ENCODE measurements around the gene C2orf69.

Gene C2orf69

GRCh38 chr2:199929262-199929661 is 18.2 kb downstream of the C2orf69 start:
- DNase-seq (ENCODE audit: insufficient read length, low spot score) (no peak), FAIRE-seq (no peak)
- TF ChIP-seq CTCF (IDR thresholded peaks at IDR 0.05; ENCODE audit: insufficient read depth, missing control alignments): no peak

- DNase-seq (ENCODE audit: insufficient read length, low spot score): no peak
- TF ChIP-seq CTCF (IDR thresholded peaks at IDR 0.05; ENCODE audit: insufficient read depth, missing control alignments): no peak
- no peak for FAIRE-seq
Observed at GRCh38 chr2:199932312-199932855, 21.3 kb downstream of the C2orf69 start.

- DNase-seq (ENCODE audit: insufficient read length, low spot score) (no peak), FAIRE-seq (no peak)
- TF ChIP-seq CTCF (IDR thresholded peaks at IDR 0.05; ENCODE audit: insufficient read depth, missing control alignments): no peak
Observed at GRCh38 chr2:199933466-199933865, 22.4 kb downstream of the C2orf69 start.

- FAIRE-seq (no peak), DNase-seq (ENCODE audit: insufficient read length, low spot score) (no peak)
- TF ChIP-seq CTCF (IDR thresholded peaks at IDR 0.05; ENCODE audit: insufficient read depth, missing control alignments): no peak
Observed at GRCh38 chr2:199936554-199936953, 25.5 kb downstream of the C2orf69 start.

GRCh38 chr2:199940373-199940772 is 29.3 kb downstream of the C2orf69 start:
- FAIRE-seq (peak; percentile 68), DNase-seq (ENCODE audit: insufficient read length, low spot score) (no peak)
- peak; percentile 40 for TF ChIP-seq CTCF (IDR thresholded peaks at IDR 0.05; ENCODE audit: insufficient read depth, missing control alignments)

- DNase-seq (ENCODE audit: insufficient read length, low spot score) (no peak), FAIRE-seq (no peak)
- no peak for TF ChIP-seq CTCF (IDR thresholded peaks at IDR 0.05; ENCODE audit: insufficient read depth, missing control alignments)
Observed at GRCh38 chr2:199943373-199943772, 32.3 kb downstream of the C2orf69 start.

- DNase-seq (ENCODE audit: insufficient read length, low spot score): no peak
- TF ChIP-seq CTCF (IDR thresholded peaks at IDR 0.05; ENCODE audit: insufficient read depth, missing control alignments): no peak
- FAIRE-seq: no peak
Observed at GRCh38 chr2:199946196-199946595, 35.1 kb downstream of the C2orf69 start.
